ENCODE results near the gene SPAG16.
"Not testable (repeated sequence)": the region's sequence is repeated elsewhere in the genome, so short reads cannot be mapped to it uniquely, and the experiment has no call there.

SPAG16 gene

GRCh38 chr2:213408426-213409070, 124.3 kb downstream of the SPAG16 start:
- not testable (repeated sequence) for DNase-seq (ENCODE audit: low read depth in 2 of 2)

DNA sequence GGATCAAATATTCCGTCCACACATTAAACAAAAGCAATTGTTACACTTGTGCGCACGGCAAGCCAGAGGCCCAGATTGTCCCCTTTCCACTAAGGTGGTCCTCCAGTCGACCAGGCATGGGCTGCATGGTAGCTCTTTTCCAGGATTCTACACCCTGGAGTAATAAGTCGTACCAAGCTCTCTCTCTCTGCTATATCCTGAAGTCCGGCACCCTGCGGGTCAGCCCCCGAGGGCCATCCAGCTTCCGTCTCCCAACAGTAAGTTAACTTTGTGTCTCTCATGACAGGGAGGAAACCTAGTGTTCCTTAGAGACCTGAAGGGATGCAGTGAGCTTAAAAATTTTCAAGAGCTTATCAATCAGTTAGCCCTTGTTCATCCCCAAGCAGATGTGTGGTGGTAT, 126.4 kb downstream of the SPAG16 start:
- DNase-seq (ENCODE audit: low read depth in 2 of 2) = not testable (repeated sequence)

- no peak for DNase-seq (ENCODE audit: low read depth in 2 of 2)
These were observed 127.5 kb downstream of the SPAG16 start for GRCh38 chr2:213411582-213412289.

GRCh38 chr2:213415093-213415492, 130.8 kb downstream of the SPAG16 start:
- no peak for DNase-seq (ENCODE audit: low read depth in 2 of 2)

DNA sequence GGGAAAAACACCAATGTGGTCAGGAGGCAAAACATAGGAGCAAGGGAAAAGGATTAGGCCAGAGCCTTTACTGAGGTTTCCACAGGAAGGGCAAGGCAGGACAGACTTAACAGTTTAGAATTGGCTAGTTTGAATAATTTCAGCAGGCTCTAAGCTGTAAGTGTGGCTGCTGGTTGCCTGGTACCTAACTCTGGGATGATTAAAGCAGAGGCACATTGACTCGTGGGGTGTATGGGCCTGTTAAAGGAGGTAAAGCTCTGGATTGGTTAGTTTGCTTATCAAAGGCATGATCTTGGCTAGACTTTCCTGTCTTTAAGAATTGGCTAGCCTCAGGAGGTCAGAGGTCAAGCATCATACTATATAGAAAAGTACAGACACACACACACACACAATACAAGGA, 132.6 kb downstream of the SPAG16 start:
- no peak for DNase-seq (ENCODE audit: low read depth in 2 of 2)

DNA sequence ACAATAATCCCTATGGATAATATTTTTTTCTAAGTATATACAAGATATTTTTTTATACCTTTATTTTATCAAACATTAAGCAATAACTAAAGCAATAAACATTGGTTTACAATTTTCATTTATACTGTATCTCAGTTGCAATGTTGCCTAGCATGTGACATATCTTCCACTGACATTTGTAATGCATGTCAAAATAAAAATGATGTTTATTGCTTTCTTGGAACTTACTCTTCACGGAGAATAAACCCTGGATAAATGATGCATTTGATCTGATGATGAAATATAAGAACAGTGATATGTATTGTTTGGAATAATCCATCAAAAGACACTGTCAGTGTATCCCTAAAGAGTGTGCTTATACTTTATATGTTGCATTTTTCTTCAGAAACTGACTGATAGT, 135.7 kb downstream of the SPAG16 start:
- no peak for DNase-seq (ENCODE audit: low read depth in 2 of 2)

GRCh38 chr2:213420828-213421385, 136.6 kb downstream of the SPAG16 start:
- DNase-seq (ENCODE audit: low read depth in 2 of 2) = no peak

DNA sequence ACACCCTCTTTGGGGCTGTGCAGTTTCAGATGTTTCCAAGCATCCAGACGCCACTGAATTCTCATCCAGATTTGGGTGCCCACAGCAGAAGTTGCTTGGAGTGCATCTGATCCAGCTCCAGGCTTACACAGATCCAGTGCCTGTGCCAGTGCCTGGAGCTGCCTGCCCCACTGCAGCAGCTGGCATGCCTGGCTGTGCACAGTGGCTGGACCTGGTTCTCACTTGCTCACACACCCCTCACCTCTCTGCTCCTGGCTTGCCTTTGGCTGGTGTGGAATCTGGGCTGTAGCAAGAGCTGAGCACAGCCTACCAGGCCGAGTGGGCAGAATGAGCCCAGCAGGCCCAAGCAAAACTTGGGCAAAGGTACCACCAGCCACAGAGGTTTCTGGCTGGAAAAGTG, 137.9 kb downstream of the SPAG16 start:
- no peak for DNase-seq (ENCODE audit: low read depth in 2 of 2)

DNA sequence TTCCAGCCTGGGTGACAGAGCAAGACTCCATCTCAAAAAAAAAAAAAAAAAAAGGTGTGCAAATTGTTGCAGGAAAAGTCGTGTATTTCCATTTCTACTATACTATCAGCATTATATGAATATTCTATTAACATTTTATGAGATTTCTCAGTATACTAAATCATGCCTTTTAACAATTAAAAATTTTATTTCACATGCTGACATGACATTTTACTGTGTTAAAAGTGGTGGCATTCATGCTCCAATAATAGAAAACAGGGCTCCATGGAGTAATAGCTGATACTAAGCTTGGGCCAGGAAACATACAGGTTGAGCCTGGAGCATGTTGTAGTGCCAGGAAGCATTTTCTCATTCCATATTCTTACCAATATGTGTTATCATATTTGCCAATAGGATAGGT, 141.4 kb downstream of the SPAG16 start:
- no peak for DNase-seq (ENCODE audit: low read depth in 2 of 2)

GRCh38 chr2:213429516-213429915, 145.3 kb downstream of the SPAG16 start:
- DNase-seq (ENCODE audit: low read depth in 2 of 2) = no peak

DNA sequence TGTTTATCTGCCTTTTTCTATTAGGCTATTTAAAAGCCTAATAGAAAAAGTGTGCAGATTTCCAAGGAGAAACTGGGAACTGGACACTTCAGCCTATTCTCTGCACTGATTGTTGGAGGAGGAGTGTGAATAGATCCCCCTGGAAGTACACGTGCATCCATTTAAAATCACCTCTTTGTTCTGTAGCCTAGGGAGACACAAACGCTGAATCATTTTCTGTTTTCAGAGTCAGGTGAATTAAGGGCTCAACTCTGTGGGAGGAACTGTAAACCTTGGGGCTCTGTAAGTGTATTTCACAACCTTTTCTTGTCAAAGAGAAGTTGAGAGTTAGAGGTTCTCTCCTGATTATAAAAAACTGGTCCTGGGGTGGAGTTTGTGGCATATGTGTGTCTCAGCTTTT, 159.7 kb downstream of the SPAG16 start:
- no peak for DNase-seq (ENCODE audit: low read depth in 2 of 2)

GRCh38 chr2:213451542-213452239, 167.4 kb downstream of the SPAG16 start:
- DNase-seq (ENCODE audit: low read depth in 2 of 2) = no peak

GRCh38 chr2:213455316-213456008, 171.2 kb downstream of the SPAG16 start:
- no peak for DNase-seq (ENCODE audit: low read depth in 2 of 2)

DNA sequence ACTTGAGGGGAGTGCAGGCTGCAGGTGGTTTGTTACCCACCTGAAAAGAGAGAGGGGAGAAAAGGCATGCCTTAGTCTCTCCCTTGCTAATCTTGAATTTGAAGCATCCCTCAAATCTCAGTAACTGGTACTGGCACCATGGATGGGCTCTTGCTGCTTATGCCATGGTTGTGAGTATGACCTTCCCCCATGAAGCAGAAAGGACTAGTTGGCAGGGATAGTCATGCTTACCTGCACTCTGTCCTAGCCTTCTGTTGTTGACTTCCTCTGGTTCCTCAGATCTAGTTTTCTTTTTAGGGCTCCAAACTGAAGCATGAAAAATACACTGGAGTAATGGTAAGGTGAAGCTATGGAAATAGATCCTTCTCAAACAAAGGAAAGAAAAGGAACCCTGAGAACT, 191.2 kb downstream of the SPAG16 start:
- DNase-seq (ENCODE audit: low read depth in 2 of 2) = no peak

DNA sequence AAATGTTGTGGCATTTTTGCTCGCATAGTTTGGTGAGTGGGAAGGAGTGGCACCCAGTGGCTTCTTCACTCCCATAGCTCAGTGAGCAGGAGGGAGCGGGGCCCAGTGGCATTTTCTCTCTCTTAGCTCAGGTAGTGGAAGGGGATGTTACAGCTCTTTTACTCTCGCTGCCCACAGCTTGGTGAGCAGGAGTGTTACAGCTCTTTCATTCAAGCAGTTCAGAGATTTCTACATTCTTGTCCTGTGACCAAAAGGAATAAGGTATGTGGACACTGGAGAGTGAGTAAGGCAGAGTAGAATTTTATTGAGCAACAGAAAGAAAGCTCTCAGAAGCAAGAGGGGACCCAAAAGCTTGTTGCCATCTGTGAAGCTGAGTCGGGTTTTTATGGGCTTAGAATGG, 192.4 kb downstream of the SPAG16 start:
- DNase-seq (ENCODE audit: low read depth in 2 of 2) = no peak

DNA sequence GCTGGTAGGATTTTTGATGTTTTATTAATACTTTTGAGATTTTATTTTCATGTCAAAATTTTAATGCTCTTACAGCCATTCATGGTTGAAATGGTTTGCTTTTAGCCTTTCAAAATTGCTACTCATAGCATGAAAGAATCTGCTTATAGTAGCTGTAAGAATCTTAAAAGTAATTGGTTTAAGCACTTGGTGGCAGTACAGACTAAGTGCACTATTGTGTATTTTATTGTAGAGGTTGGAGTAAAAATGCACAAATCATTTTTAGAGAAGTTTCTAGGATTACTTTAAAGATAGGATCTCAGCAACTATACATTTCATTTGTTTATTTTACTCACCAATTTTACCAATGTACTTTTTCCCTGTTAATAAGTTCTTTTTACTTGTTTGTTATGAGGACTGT, 205.8 kb downstream of the SPAG16 start:
- no peak for DNase-seq (ENCODE audit: low read depth in 2 of 2)

DNA sequence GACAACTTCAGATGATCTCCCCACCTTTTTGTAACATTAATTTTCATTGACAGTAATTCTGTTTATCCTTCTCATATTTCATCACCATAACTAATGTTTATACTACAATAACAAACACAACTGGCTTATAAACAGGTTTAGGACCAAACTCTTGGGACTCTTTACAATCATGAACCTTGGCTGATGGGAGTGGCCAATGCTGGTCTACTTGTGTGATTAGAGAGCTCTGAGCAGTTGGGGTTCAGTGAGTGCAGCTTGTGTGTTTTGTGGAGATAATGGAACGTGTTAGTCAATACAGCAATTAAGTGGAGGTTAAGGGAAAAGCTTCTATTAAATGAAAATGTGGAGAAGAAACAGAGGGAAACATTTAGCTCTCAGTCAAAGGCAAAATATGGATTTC, 207.1 kb downstream of the SPAG16 start:
- DNase-seq (ENCODE audit: low read depth in 2 of 2) = no peak

GRCh38 chr2:213496226-213496625, 212.0 kb downstream of the SPAG16 start:
- no peak for DNase-seq (ENCODE audit: low read depth in 2 of 2)

GRCh38 chr2:213500881-213501280, 216.6 kb downstream of the SPAG16 start:
- no peak for DNase-seq (ENCODE audit: low read depth in 2 of 2)

GRCh38 chr2:213524164-213524563, 239.9 kb downstream of the SPAG16 start:
- no peak for DNase-seq (ENCODE audit: low read depth in 2 of 2)

GRCh38 chr2:213537579-213537978, 253.3 kb downstream of the SPAG16 start:
- DNase-seq (ENCODE audit: low read depth in 2 of 2) = no peak

DNA sequence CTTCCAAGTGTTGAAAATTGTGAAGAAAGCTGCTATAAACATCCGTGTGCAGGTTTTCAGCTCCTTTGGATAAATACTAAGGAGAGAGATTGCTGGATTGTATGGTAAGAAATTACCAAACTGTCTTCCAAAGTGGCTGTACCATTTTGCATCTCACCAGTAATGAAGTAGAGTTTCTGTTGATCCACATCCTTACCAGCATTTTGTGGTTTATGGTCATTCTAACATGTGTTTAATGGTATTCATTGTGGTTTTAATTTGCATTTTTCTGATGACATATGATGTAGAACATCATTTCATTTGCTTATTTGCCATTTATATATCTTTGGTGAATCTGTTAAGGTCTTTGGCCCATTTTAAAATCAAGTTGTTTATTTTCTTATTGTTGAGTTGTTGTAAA, 260.7 kb downstream of the SPAG16 start:
- no peak for DNase-seq (ENCODE audit: low read depth in 2 of 2)

Measured in stimulated activated CD4-positive, alpha-beta T cell treated with anti-CD3 and anti-CD28 coated beads, Interleukin-15, amount 100 ng/mL, for 48 hours (primary cell).